Astrocyte (in vitro differentiated cells and primary cell): ENCODE measurements around the gene HSD3B1.

Experiments
- EZH2 ChIP-seq: IDR thresholded peaks from 2 replicates; pipeline ENCODE4 v1.6.1; 2012; ENCODE audit warnings: mild to moderate bottlenecking, low read length, inconsistent platforms; ENCODE audit not compliant: insufficient read depth
- TF ChIP-seq, protein P1 (sequence below): IDR thresholded peaks from 2 replicates; pipeline ENCODE4 v1.5.1; 2011; ENCODE audit warnings: low read depth, mild to moderate bottlenecking, inconsistent platforms, low read length, moderate library complexity; ENCODE audit not compliant: insufficient read depth

DNA sequence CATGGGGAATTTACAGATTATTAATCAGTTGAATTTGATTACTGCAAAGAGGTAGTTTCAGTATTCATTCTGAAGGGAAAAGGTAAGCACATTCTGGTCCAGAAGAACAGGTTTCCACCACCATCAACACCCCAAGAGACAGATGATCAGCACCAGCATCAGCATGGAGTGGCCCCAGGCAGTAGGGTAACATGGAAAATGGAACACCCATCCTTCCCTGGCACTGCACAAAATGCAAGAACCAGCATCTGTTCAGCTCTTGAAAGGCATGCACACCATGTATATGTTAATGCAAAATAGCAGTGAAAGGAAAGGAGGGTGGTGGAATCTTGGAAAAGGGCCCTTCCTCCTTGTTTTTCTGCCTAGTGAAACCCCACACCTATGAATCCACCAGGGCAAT, 9.2 kb downstream of the HSD3B1 start:
- no peak for TF ChIP-seq EZH2
- TF ChIP-seq, protein P1, sequence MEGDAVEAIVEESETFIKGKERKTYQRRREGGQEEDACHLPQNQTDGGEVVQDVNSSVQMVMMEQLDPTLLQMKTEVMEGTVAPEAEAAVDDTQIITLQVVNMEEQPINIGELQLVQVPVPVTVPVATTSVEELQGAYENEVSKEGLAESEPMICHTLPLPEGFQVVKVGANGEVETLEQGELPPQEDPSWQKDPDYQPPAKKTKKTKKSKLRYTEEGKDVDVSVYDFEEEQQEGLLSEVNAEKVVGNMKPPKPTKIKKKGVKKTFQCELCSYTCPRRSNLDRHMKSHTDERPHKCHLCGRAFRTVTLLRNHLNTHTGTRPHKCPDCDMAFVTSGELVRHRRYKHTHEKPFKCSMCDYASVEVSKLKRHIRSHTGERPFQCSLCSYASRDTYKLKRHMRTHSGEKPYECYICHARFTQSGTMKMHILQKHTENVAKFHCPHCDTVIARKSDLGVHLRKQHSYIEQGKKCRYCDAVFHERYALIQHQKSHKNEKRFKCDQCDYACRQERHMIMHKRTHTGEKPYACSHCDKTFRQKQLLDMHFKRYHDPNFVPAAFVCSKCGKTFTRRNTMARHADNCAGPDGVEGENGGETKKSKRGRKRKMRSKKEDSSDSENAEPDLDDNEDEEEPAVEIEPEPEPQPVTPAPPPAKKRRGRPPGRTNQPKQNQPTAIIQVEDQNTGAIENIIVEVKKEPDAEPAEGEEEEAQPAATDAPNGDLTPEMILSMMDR = no peak
